Gastrocnemius medialis (tissue), 4 donors: ENCODE measurements around the gene NKX2-1.

ENCODE experiments used
- POLR2A ChIP-seq, 2 donors: fragments of 450-650 bp; IDR thresholded peaks; one replicate each; pipeline ENCODE4 v1.6.1; 2017; ENCODE audit warnings: antibody characterized with exemption in 2 of 2, mild to moderate bottlenecking in 2 of 2, moderate library complexity in 2 of 2
- TF ChIP-seq, protein P1 (sequence below), 5 experiments: fragments of 450-650 bp in 3 of 5; fragments of 200-600 bp in 2 of 5; sonication (generic) in 2 of 5; IDR thresholded peaks in 4 of 5; conservative IDR thresholded peaks in 1 of 5; 1 replicate in 4 of 5; 2 replicates in 1 of 5; pipeline ENCODE4 v1.5.1; 2016 to 2019; ENCODE audit warnings: antibody characterized with exemption in 5 of 5, mild to moderate bottlenecking in 3 of 5, moderate library complexity in 3 of 5

DNA sequence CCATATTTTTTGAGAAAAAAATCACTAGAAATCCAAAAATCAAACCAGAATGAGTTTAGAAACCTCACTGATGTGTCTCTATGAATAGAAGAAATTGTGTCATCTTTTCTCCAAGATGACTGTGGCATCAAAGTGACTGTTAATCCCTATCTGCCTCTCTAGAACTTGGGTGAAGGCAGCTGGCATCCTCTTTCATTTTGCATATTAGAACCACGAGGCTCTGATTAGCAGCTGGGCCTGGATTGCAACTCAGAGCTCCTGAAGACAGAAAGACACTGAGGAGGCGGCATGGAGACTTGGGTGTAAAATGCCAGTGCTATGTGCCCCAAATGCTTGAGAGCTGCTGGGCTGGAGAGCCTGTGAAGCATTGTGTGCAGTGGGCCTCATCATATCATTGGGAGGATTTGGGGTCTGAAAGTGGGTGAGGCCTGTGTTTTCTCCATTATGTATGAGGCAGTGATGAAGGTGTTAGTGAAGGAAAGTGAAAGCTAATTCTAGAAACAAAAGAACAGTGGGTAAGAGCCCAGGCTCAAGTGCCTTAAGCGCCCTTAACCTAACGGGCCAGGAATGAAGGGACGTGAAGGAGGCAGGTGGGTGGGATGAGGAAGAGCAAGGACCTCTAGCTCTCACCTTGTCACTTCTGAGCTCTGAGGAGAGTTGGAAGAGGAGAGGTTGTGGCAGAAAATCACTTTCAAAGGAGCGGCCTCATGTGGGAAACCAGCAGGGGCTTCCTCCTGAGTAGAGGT, 36.1 kb upstream of the NKX2-1 start:
- TF ChIP-seq, protein P1, sequence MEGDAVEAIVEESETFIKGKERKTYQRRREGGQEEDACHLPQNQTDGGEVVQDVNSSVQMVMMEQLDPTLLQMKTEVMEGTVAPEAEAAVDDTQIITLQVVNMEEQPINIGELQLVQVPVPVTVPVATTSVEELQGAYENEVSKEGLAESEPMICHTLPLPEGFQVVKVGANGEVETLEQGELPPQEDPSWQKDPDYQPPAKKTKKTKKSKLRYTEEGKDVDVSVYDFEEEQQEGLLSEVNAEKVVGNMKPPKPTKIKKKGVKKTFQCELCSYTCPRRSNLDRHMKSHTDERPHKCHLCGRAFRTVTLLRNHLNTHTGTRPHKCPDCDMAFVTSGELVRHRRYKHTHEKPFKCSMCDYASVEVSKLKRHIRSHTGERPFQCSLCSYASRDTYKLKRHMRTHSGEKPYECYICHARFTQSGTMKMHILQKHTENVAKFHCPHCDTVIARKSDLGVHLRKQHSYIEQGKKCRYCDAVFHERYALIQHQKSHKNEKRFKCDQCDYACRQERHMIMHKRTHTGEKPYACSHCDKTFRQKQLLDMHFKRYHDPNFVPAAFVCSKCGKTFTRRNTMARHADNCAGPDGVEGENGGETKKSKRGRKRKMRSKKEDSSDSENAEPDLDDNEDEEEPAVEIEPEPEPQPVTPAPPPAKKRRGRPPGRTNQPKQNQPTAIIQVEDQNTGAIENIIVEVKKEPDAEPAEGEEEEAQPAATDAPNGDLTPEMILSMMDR (IDR thresholded peaks at IDR 0.05 in 4 of 5, conservative IDR thresholded peaks at IDR 0.05 in 1 of 5): no peak
- no peak for TF ChIP-seq POLR2A (IDR thresholded peaks at IDR 0.05)
